ENCODE results near the gene CMTM1.
"Not testable (repeated sequence)": the region's sequence is repeated elsewhere in the genome, so short reads cannot be mapped to it uniquely, and the experiment has no call there.

CMTM1 gene

GRCh38 chr16:66617010-66617434 lies 50.8 kb downstream of the CMTM1 start:
- DNase-seq = no peak

- no peak for DNase-seq
Measured at GRCh38 chr16:66617728-66618127, 51.5 kb downstream of the CMTM1 start.

- DNase-seq = no peak
Measured at GRCh38 chr16:66618588-66619375, 52.5 kb downstream of the CMTM1 start.

GRCh38 chr16:66619534-66620428 lies 53.5 kb downstream of the CMTM1 start:
- DNase-seq = no peak

GRCh38 chr16:66620429-66620795 lies 54.2 kb downstream of the CMTM1 start:
- DNase-seq = no peak

GRCh38 chr16:66621973-66622372 lies 55.7 kb downstream of the CMTM1 start:
- no peak for DNase-seq

GRCh38 chr16:66622863-66623262 lies 56.6 kb downstream of the CMTM1 start:
- DNase-seq = no peak

- no peak for DNase-seq
Measured at GRCh38 chr16:66623755-66624154, 57.5 kb downstream of the CMTM1 start.

GRCh38 chr16:66627611-66628378 lies 61.6 kb downstream of the CMTM1 start:
- not testable (repeated sequence) for DNase-seq

Data from hippocampal formation (tissue), 2 donors.